WTC11 (cell line): ENCODE results near the gene TDRKH. TPM values are rescaled to one million over a fixed set of nuclear protein-coding genes. Genes with fewer than 3 reads are reported as not detected.

Experiments
- ATAC-seq: fragments of 200-7000 bp; cut with Tn5 transposase; 2 replicates; pipeline ENCODE4 v1.10.0; 2021; ENCODE audit warnings: mild to moderate bottlenecking, moderate library complexity
- CTCF ChIA-PET: fragments of 300-600 bp; sonication (Branson Sonifier 250); formaldehyde crosslinking; loops from one replicate; lab custom pipeline; 2021; ENCODE audit warnings: antibody characterized with exemption; lab: Charles Lee
- POLR2A ChIA-PET: fragments of 350-600 bp; sonication (Branson Sonifier 250); formaldehyde crosslinking; loops from one replicate; lab custom pipeline; 2021; ENCODE audit warnings: antibody characterized with exemption; lab: Charles Lee
- DNase-seq: peaks from one replicate; pipeline ENCODE4 v3.0.0; 2021; ENCODE audit warnings: low spot score
- H3K27ac Mint-ChIP-seq: 2 replicates; pipeline ENCODE4 v1.8.0; 2021; ENCODE audit warnings: mixed read lengths
- H3K27me3 Mint-ChIP-seq: 2 replicates; pipeline ENCODE4 v1.8.0; 2021; ENCODE audit warnings: low read depth, mild to moderate bottlenecking, moderate library complexity, mixed read lengths
- H3K36me3 Mint-ChIP-seq: 2 replicates; pipeline ENCODE4 v1.8.0; 2021; ENCODE audit warnings: mixed read lengths
- H3K4me1 Mint-ChIP-seq: 2 replicates; pipeline ENCODE4 v1.8.0; 2022; ENCODE audit warnings: mixed read lengths
- H3K4me3 Mint-ChIP-seq: 2 replicates; pipeline ENCODE4 v1.8.0; 2021; ENCODE audit warnings: mild to moderate bottlenecking, moderate library complexity, mixed read lengths
- H3K9me3 Mint-ChIP-seq: 2 replicates; pipeline ENCODE4 v1.8.0; 2021; ENCODE audit warnings: mixed read lengths
- FOXP1 ChIP-seq: sonication (generic); formaldehyde crosslinking; IDR thresholded peaks from 2 replicates; pipeline ENCODE4 v1.8.0; 2022; ENCODE audit warnings: missing genetic modification reagents, mild to moderate bottlenecking, moderate library complexity, borderline replicate concordance
- JUN ChIP-seq: sonication (generic); formaldehyde crosslinking; IDR thresholded peaks from 2 replicates; pipeline ENCODE4 v1.8.0; 2023; ENCODE audit warnings: mild to moderate bottlenecking, missing genetic modification reagents
- KAT7 ChIP-seq: sonication (generic); formaldehyde crosslinking; IDR thresholded peaks from 2 replicates; pipeline ENCODE4 v1.8.1; 2023; ENCODE audit warnings: missing genetic modification reagents, mild to moderate bottlenecking, borderline replicate concordance
- NFE2L1 ChIP-seq: sonication (generic); formaldehyde crosslinking; IDR thresholded peaks from 2 replicates; pipeline ENCODE4 v1.8.1; 2023; ENCODE audit warnings: missing genetic modification reagents
- RELA ChIP-seq: sonication (generic); formaldehyde crosslinking; IDR thresholded peaks from 2 replicates; pipeline ENCODE4 v1.8.1; 2022; ENCODE audit warnings: missing genetic modification reagents, mild to moderate bottlenecking, borderline replicate concordance
- RORB ChIP-seq: fragments of 250-450 bp; sonication (Bioruptor Pico); IDR thresholded peaks from 2 replicates; pipeline ENCODE4 v1.9.0; 2021; ENCODE audit warnings: mild to moderate bottlenecking
- TEAD1 ChIP-seq: sonication (generic); formaldehyde crosslinking; IDR thresholded peaks from 2 replicates; pipeline ENCODE4 v1.8.0; 2022; ENCODE audit warnings: mild to moderate bottlenecking, missing genetic modification reagents
- TP53 ChIP-seq: sonication (generic); formaldehyde crosslinking; IDR thresholded peaks from 2 replicates; pipeline ENCODE4 v1.8.1; 2023; ENCODE audit warnings: mild to moderate bottlenecking, missing genetic modification reagents
- ZNF121 ChIP-seq: sonication (generic); formaldehyde crosslinking; IDR thresholded peaks from 2 replicates; pipeline ENCODE4 v1.8.0; 2023; ENCODE audit warnings: missing genetic modification reagents
- ZNF232 ChIP-seq: sonication (generic); formaldehyde crosslinking; IDR thresholded peaks from 2 replicates; pipeline ENCODE4 v1.8.0; 2022; ENCODE audit warnings: mild to moderate bottlenecking, missing genetic modification reagents
- ZNF263 ChIP-seq: sonication (generic); formaldehyde crosslinking; IDR thresholded peaks from 2 replicates; pipeline ENCODE4 v1.8.1; 2022; ENCODE audit warnings: low read depth, mild to moderate bottlenecking, moderate library complexity, missing genetic modification reagents
- total RNA-seq: library from RNA; stranded (reverse); gene quantifications from 3 replicates; pipeline ENCODE4 v1.2.3, GENCODE V29; 2021
- TF ChIP-seq, protein P1 (sequence below): sonication (generic); formaldehyde crosslinking; IDR thresholded peaks from 2 replicates; pipeline ENCODE4 v1.8.1; 2023; ENCODE audit warnings: mild to moderate bottlenecking, missing genetic modification reagents, moderate library complexity
- TF ChIP-seq, protein P2 (sequence below): sonication (generic); formaldehyde crosslinking; IDR thresholded peaks from 2 replicates; pipeline ENCODE4 v1.8.0; 2022; ENCODE audit warnings: missing genetic modification reagents
- TF ChIP-seq, protein P3 (sequence below): sonication (generic); formaldehyde crosslinking; IDR thresholded peaks from 2 replicates; pipeline ENCODE4 v1.8.1; 2023; ENCODE audit warnings: mild to moderate bottlenecking, missing genetic modification reagents, moderate library complexity
- TF ChIP-seq, protein P4 (sequence below): fragments of 250-450 bp; sonication (Bioruptor Pico); IDR thresholded peaks from 2 replicates; pipeline ENCODE4 v1.9.0; 2021; ENCODE audit warnings: mild to moderate bottlenecking
- TF ChIP-seq, protein P5 (sequence below): sonication (generic); formaldehyde crosslinking; IDR thresholded peaks from 2 replicates; pipeline ENCODE4 v1.8.0; 2022; ENCODE audit warnings: mild to moderate bottlenecking, missing genetic modification reagents

Gene TDRKH
- total RNA-seq, 1 experiment from 2014 or later: 21.8 TPM

DNA sequence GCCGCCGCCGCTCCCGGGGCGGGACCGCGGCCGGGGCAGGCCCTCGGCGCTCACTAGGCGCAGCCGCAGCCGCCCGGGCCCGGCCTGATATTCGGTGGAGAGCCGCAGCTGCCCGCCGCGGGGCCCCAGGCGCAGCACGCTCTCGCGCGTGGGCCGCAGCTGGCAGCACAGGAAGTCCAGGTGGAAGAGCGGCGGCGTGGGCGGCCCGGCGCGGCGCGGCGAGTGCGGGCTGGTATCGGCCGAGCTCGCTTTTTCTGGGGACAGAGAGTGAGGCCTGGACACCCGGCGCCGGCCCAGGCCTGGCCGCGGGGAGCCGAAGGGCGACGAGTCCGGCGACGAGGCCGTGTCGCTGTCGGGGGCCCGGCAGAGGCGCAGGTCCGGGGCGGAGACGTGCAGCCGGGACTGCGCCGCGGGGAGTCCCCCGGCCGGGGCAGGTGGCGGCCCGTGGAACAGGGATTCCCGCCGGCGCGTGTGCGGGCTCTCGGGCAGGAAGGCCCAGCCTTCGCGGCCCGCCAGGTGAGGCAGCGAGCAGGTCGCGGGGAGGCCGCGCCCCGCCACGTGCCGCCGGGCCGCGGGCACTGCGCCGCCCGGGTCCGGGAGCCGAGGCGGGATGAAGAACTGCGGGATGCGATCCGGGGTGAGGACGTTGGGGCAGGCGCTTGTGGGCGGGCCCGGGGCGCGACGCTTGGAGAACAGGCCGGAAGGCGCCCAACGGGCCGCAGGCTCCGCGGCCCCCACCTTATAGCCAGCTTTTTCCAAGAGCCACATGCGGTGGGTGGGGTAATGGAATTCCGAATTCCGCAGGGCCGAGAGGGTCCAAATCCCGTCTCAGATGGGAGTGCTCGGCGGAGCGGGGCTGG is 48.2 kb upstream of the TDRKH start (continued):
- TF ChIP-seq, protein P1, sequence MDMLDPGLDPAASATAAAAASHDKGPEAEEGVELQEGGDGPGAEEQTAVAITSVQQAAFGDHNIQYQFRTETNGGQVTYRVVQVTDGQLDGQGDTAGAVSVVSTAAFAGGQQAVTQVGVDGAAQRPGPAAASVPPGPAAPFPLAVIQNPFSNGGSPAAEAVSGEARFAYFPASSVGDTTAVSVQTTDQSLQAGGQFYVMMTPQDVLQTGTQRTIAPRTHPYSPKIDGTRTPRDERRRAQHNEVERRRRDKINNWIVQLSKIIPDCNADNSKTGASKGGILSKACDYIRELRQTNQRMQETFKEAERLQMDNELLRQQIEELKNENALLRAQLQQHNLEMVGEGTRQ: peak; percentile 23; the same call in 1 of the 2 replicates
- peak; percentile 41; the same call in 1 of the 2 replicates for TF ChIP-seq NFE2L1 (CRISPR knock-in tag)
- peak; percentile 53; the same call in 1 of the 2 replicates for TF ChIP-seq KAT7 (CRISPR knock-in tag)
- no peak for TF ChIP-seq RORB (CRISPR knock-in tag)
- TF ChIP-seq JUN (CRISPR knock-in tag): 0 out of 2 replicates have a peak, but pooled peaks have one; percentile 18
- TF ChIP-seq RELA (CRISPR knock-in tag): peak; percentile 58; the same call in 1 of the 2 replicates
- peak; percentile 85; the same call in 1 of the 2 replicates for TF ChIP-seq TP53 (CRISPR knock-in tag)
- TF ChIP-seq, protein P2, sequence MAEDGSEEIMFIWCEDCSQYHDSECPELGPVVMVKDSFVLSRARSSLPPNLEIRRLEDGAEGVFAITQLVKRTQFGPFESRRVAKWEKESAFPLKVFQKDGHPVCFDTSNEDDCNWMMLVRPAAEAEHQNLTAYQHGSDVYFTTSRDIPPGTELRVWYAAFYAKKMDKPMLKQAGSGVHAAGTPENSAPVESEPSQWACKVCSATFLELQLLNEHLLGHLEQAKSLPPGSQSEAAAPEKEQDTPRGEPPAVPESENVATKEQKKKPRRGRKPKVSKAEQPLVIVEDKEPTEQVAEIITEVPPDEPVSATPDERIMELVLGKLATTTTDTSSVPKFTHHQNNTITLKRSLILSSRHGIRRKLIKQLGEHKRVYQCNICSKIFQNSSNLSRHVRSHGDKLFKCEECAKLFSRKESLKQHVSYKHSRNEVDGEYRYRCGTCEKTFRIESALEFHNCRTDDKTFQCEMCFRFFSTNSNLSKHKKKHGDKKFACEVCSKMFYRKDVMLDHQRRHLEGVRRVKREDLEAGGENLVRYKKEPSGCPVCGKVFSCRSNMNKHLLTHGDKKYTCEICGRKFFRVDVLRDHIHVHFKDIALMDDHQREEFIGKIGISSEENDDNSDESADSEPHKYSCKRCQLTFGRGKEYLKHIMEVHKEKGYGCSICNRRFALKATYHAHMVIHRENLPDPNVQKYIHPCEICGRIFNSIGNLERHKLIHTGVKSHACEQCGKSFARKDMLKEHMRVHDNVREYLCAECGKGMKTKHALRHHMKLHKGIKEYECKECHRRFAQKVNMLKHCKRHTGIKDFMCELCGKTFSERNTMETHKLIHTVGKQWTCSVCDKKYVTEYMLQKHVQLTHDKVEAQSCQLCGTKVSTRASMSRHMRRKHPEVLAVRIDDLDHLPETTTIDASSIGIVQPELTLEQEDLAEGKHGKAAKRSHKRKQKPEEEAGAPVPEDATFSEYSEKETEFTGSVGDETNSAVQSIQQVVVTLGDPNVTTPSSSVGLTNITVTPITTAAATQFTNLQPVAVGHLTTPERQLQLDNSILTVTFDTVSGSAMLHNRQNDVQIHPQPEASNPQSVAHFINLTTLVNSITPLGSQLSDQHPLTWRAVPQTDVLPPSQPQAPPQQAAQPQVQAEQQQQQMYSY (CRISPR knock-in tag): 0 out of 2 replicates have a peak, but pooled peaks have one; percentile 21
- TF ChIP-seq TEAD1: 0 out of 2 replicates have a peak, but pooled peaks have one; percentile 52
- TF ChIP-seq, protein P3, sequence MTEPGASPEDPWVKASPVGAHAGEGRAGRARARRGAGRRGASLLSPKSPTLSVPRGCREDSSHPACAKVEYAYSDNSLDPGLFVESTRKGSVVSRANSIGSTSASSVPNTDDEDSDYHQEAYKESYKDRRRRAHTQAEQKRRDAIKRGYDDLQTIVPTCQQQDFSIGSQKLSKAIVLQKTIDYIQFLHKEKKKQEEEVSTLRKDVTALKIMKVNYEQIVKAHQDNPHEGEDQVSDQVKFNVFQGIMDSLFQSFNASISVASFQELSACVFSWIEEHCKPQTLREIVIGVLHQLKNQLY (CRISPR knock-in tag): no peak
- TF ChIP-seq ZNF232 (CRISPR knock-in tag): 0 out of 2 replicates have a peak, but pooled peaks have one; percentile 22
- TF ChIP-seq FOXP1 (CRISPR knock-in tag): peak; percentile 86; the same call in 1 of the 2 replicates

DNA sequence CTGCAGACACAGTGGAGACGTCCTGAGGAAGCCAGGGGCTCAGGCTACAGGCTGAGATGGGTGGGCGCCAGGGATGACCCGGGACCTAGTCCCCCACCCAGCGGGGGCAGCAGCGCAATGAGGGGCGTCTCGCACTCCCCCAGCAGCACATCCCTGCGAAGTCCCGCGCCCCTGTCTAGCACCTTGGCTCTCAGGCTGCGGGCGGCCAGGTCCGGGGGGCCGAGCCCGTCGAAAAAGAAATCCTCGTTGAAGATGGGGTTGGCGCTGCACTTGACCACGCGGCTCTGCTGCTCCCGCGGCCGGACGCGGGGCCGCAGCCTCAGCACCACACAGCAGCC is 47.6 kb upstream of the TDRKH start:
- no peaks in the 10 kb centered on the region for H3K9me3 Mint-ChIP-seq
- peak overlapping the region; percentile 77 for H3K4me3 Mint-ChIP-seq
- POLR2A ChIA-PET: no interaction called here
- H3K27me3 Mint-ChIP-seq: peaks cover 36% of the 10 kb centered on the region
- TF ChIP-seq, protein P4, sequence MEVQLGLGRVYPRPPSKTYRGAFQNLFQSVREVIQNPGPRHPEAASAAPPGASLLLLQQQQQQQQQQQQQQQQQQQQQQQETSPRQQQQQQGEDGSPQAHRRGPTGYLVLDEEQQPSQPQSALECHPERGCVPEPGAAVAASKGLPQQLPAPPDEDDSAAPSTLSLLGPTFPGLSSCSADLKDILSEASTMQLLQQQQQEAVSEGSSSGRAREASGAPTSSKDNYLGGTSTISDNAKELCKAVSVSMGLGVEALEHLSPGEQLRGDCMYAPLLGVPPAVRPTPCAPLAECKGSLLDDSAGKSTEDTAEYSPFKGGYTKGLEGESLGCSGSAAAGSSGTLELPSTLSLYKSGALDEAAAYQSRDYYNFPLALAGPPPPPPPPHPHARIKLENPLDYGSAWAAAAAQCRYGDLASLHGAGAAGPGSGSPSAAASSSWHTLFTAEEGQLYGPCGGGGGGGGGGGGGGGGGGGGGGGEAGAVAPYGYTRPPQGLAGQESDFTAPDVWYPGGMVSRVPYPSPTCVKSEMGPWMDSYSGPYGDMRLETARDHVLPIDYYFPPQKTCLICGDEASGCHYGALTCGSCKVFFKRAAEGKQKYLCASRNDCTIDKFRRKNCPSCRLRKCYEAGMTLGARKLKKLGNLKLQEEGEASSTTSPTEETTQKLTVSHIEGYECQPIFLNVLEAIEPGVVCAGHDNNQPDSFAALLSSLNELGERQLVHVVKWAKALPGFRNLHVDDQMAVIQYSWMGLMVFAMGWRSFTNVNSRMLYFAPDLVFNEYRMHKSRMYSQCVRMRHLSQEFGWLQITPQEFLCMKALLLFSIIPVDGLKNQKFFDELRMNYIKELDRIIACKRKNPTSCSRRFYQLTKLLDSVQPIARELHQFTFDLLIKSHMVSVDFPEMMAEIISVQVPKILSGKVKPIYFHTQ (CRISPR knock-in tag): no peak
- TF ChIP-seq, protein P2 (CRISPR knock-in tag): no peak
- TF ChIP-seq ZNF121: no peak
- TF ChIP-seq KAT7 (CRISPR knock-in tag): no peak
- no peak for TF ChIP-seq ZNF263
- no peak for TF ChIP-seq TP53 (CRISPR knock-in tag)
- TF ChIP-seq, protein P5, sequence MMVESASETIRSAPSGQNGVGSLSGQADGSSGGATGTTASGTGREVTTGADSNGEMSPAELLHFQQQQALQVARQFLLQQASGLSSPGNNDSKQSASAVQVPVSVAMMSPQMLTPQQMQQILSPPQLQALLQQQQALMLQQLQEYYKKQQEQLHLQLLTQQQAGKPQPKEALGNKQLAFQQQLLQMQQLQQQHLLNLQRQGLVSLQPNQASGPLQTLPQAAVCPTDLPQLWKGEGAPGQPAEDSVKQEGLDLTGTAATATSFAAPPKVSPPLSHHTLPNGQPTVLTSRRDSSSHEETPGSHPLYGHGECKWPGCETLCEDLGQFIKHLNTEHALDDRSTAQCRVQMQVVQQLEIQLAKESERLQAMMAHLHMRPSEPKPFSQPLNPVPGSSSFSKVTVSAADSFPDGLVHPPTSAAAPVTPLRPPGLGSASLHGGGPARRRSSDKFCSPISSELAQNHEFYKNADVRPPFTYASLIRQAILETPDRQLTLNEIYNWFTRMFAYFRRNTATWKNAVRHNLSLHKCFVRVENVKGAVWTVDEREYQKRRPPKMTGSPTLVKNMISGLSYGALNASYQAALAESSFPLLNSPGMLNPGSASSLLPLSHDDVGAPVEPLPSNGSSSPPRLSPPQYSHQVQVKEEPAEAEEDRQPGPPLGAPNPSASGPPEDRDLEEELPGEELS (CRISPR knock-in tag): no peak
- no peak overlapping the region for H3K27ac Mint-ChIP-seq
- H3K4me1 Mint-ChIP-seq: peaks cover 26% of the 10 kb centered on the region
- DNase-seq (no peak), ATAC-seq (no peak)
- CTCF ChIA-PET: interaction anchor here (0.6 to 3.1 kb wide), 3 partner anchors 122 to 197 kb away, joined by 3 to 24 read pairs (median 3); partner anchors contain the start of gene CELF3
- peaks cover 3% of the 10 kb centered on the region; the same call in 1 of the 2 replicates for H3K36me3 Mint-ChIP-seq
